Mucosa of descending colon (tissue), 3 donors: ENCODE measurements around the gene CTNND2. TPM values are rescaled to one million over a fixed set of nuclear protein-coding genes. Genes with fewer than 3 reads are reported as not detected.

ENCODE experiments used
- ATAC-seq: fragments of 200-7000 bp; cut with Tn5 transposase; one replicate; pipeline ENCODE4 v1.9.1; 2020; ENCODE audit warnings: mild to moderate bottlenecking, moderate library complexity
- DNase-seq, 3 donors: peaks; one replicate each; pipeline ENCODE4 v3.0.0-alpha.2; 2020
- H3K36me3 ChIP-seq: fragments of 200-600 bp; one replicate; pipeline ENCODE4 v1.8.0; 2021; ENCODE audit warnings: low read depth, mild to moderate bottlenecking
- H3K4me1 ChIP-seq: fragments of 200-600 bp; one replicate; pipeline ENCODE4 v1.8.0; 2021; ENCODE audit warnings: low read depth, mild to moderate bottlenecking
- H3K4me3 ChIP-seq: fragments of 200-600 bp; one replicate; pipeline ENCODE4 v1.8.0; 2021; ENCODE audit warnings: mild to moderate bottlenecking
- H3K9me3 ChIP-seq: fragments of 200-600 bp; one replicate; pipeline ENCODE4 v1.8.0; 2021; ENCODE audit warnings: mild to moderate bottlenecking
- intact Hi-C, 2 donors: fragments of 100-400 bp; cut with DNase I in 1 of 2; cut with micrococcal nuclease in 1 of 2; formaldehyde crosslinking; loops; one replicate each; pipeline versions ENCODE4 v1.11.0 to v1.11.1; 2022; cut with DNase I, micrococcal nuclease
- total RNA-seq, 3 donors: library from RNA; stranded (reverse); fragmentation: NEBNext Ultra II Directional in 2 of 3; extraction: Animal tissue kit (Norgen Biotek cat#: 25700) in 2 of 3; gene quantifications; one replicate each; pipeline versions ENCODE4 v1.2.1 to v1.2.4, GENCODE V29; 2021 to 2023
- TF ChIP-seq, protein P1 (sequence below): fragments of 200-600 bp; IDR thresholded peaks from one replicate; pipeline ENCODE4 v1.8.0; 2022; ENCODE audit warnings: antibody characterized with exemption, mild to moderate bottlenecking
- donor health status: DM: no; HTN: no; CAD: no; lungs with moderate emphysema.
- donor health status: DM: no; HTN: no; CAD: no.
- donor health status: DM: no; HTN: yes; CAD: no.

The CTNND2 gene
- total RNA-seq, 3 donors from 2014 or later: 0.70 to 3.4 (median 0.81) TPM

DNA sequence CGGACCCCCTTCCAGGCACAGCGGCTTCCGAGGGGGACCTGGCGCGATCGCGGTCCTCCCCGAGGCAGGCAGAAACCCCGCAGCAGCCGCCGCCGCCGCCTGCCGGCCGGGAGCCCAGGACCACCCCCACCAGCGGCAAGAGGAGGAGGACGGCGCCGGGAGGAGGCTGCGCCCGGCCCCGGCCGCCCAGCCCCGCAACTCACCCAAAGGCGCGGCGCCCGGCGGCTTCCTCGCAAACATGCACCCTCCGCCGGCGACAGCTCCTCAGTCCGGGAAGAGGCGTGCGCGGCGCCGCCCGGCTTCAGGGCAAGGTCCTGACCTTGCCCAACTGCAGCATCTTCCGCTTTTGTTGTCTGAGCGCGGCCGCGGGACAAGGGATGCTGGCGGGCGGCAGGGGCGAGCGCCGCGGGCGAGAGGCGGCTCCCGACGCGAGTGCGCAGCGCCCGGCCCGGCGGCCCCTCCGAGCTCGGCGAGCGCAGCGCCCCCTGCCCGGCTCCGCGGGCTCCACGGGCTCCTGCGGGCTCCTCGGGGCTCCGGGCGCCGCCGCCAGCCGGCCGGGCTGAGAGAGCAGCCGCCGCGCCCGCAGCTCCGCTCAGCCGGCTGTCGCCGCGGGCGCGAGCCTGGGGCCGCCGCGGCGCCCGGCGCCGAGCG lies 507 bp downstream of the CTNND2 start:
- peak; percentile 46 for ATAC-seq
- Histone ChIP-seq H3K36me3 (no peaks in the 10 kb centered on the region), H3K4me1 (no peaks in the 10 kb centered on the region), H3K4me3 (no peak overlapping the region), H3K9me3 (no peaks in the 10 kb centered on the region)
- intact Hi-C loops: no loop called here
- TF ChIP-seq, protein P1, sequence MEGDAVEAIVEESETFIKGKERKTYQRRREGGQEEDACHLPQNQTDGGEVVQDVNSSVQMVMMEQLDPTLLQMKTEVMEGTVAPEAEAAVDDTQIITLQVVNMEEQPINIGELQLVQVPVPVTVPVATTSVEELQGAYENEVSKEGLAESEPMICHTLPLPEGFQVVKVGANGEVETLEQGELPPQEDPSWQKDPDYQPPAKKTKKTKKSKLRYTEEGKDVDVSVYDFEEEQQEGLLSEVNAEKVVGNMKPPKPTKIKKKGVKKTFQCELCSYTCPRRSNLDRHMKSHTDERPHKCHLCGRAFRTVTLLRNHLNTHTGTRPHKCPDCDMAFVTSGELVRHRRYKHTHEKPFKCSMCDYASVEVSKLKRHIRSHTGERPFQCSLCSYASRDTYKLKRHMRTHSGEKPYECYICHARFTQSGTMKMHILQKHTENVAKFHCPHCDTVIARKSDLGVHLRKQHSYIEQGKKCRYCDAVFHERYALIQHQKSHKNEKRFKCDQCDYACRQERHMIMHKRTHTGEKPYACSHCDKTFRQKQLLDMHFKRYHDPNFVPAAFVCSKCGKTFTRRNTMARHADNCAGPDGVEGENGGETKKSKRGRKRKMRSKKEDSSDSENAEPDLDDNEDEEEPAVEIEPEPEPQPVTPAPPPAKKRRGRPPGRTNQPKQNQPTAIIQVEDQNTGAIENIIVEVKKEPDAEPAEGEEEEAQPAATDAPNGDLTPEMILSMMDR: no peak
- DNase-seq: peak in 2 of 3 donors; percentile 17 to 33

DNA sequence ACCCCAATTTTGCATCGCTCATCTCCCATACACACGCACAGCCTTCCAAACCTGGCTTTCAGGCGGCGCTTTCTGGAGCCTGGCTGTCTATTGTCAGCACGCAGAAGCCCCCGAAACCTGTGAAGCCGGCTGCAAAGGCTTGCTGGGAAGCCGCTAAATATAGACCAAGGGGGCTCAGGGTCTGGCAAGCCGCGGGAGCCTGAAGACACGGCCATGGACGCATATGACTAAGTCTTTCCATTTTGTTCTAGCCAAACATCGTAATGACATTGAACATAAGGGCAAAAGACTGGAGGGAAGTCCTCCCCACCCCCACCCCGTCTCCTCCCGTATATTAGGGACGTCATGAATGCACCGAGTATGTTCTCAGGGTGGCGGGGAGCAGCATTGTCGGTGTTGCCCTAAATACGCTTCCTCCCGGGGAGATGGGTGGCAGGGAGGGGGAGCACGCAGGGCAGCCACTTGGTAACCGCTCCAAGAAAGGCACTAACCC lies 1.1 kb downstream of the CTNND2 start:
- Histone ChIP-seq H3K9me3 (no peaks in the 10 kb centered on the region), H3K36me3 (no peaks in the 10 kb centered on the region), H3K4me1 (no peaks in the 10 kb centered on the region), H3K4me3 (no peak overlapping the region)
- ATAC-seq: no peak
- TF ChIP-seq, protein P1: no peak
- no peak for DNase-seq
- intact Hi-C loops: no loop called here

DNA sequence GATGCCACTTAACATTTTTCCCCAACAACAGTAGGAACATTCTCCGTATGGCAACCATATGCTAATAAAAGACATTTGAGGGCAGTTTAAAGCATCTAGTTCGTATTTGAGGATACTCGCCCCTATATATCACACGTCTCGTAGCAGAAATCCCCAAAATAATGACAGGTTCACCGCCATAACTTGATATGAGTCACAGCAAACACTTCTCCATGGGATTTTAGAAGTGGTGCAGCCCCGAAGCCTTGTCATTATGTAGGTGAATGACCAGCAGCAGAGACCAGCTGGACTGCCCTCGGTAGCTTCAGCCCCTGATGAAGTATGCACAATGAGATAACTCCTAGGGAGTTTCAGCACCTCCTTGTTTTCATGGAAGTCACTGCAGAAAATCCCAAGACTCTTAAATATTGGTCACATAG lies 2.0 kb downstream of the CTNND2 start:
- DNase-seq (no peak), ATAC-seq (no peak)
- Histone ChIP-seq H3K9me3 (no peaks in the 10 kb centered on the region), H3K4me1 (no peaks in the 10 kb centered on the region), H3K36me3 (no peaks in the 10 kb centered on the region), H3K4me3 (no peak overlapping the region)
- intact Hi-C loops: no loop called here
- TF ChIP-seq, protein P1: no peak

DNA sequence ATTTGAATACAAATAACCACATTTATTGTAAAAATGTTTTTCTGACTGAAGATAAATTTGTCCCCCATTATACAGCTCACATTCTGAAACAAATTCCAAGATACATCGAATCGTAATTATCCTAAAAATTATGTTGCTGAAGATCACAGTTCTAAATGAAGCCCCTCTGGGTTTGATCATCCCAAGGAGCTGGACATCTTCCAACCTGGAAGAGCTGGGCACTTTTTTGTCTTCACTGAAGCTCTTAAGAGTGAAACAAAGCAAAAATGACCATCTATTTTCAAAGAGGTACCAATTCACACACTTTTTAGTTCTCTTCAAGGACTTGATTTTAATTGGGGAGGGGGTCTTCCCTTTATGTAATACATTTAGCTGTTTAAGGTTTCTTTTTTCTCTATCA lies 5.5 kb downstream of the CTNND2 start:
- intact Hi-C loops: no loop called here
- no peak for ATAC-seq
- H3K4me3 ChIP-seq: no peak overlapping the region
- H3K9me3 ChIP-seq: no peaks in the 10 kb centered on the region
- H3K4me1 ChIP-seq: no peaks in the 10 kb centered on the region
- no peak for DNase-seq
- TF ChIP-seq, protein P1: no peak
- H3K36me3 ChIP-seq: no peaks in the 10 kb centered on the region

DNA sequence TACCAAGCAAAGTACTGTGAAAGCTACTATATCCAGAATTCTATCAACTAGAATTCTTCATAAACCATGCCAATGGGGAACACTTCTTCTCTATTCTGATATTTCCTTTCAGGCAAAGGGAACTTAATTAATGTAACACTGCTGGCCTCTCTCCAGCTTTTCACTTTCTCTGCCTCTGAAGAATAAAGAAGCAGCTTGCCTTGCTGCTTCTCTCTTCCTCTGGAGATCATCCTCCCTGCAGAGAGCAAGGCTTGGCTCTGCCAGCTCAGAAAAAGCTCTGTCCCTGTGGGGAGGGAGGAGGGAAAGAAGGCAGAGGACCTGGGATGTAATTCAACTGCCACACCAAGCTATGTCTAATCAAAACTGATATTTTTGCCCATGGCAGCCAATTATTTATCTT lies 6.5 kb downstream of the CTNND2 start:
- DNase-seq (no peak), ATAC-seq (no peak)
- intact Hi-C loops: no loop called here
- TF ChIP-seq, protein P1: no peak
- Histone ChIP-seq H3K36me3 (no peaks in the 10 kb centered on the region), H3K4me3 (no peak overlapping the region), H3K4me1 (no peaks in the 10 kb centered on the region), H3K9me3 (no peaks in the 10 kb centered on the region)
